HG02763 (cell line): ENCODE data around the gene NMUR1.
A peak's percentile ranks its signal among the peaks of the same experiment; 100 is the strongest.

ENCODE experiments used
- ATAC-seq: cut with Tn5 transposase; IDR thresholded peaks from one replicate; pipeline ENCODE4 v1.9.1; 2021; ENCODE audit warnings: mild to moderate bottlenecking, moderate library complexity; ENCODE audit not compliant: unreplicated experiment

Gene NMUR1

DNA sequence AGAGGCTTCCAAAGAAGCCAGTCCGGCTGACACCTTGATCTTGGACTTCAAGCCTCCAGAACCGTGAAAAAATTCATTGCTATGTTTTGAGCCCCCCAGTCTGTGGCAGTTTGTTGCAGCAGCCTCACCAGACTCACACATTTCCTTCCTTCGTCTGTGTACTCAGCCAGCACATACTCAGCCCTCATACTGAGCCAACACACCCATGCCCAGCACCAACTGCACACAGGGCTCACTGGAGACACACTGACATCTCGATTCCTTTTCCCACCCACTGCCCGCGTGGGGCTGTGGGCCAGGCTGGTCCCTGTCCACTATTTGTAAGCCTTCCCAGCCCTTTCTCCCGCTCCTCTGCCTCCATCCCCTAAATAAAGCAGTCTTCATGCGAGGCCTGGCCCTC, 24.1 kb upstream of the NMUR1 start:
- ATAC-seq, result no peak

DNA sequence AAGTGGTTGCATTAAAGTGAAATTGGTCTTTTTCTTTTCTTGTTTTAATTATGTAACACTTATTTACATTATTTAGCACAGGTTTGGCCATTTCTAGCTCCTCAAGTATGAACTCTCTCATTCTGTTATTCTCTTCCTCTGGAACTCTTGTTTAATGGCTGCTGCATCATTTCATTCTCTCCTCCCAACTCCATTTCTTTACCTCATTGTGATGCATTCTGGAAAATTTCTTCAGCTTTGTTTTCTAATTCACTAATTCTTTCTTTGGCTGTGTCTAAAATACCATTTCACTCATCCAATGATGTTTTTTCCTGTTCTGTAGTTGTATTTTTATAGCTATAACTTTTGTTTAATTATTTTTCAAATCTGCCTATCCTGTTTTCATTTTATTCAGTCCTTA, 22.5 kb upstream of the NMUR1 start:
- no peak for ATAC-seq

- ATAC-seq, result no peak
Measured at GRCh38 chr2:231549446-231550239, 19.4 kb upstream of the NMUR1 start.

DNA sequence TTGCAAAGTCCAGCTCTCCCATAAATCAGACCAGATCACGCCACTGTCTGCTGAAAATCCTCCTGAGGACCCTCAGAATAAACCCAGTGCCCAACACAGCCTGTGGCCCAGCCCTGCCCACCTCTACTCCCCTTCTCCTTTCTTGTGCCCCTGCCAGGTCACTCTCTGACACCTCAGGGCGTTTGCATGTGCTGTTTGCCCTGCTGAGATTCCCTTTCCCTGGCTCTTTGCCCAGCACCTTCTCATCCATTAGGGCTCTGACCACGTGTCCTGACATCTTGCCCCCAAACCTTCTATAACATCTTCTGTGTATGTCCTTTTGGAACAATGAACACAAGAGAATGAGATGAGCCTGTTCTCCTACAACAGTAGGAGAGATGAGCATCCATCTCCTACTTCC, 18.5 kb upstream of the NMUR1 start:
- no peak for ATAC-seq

- ATAC-seq, result no peak
Measured at GRCh38 chr2:231547315-231548110, 17.3 kb upstream of the NMUR1 start.

DNA sequence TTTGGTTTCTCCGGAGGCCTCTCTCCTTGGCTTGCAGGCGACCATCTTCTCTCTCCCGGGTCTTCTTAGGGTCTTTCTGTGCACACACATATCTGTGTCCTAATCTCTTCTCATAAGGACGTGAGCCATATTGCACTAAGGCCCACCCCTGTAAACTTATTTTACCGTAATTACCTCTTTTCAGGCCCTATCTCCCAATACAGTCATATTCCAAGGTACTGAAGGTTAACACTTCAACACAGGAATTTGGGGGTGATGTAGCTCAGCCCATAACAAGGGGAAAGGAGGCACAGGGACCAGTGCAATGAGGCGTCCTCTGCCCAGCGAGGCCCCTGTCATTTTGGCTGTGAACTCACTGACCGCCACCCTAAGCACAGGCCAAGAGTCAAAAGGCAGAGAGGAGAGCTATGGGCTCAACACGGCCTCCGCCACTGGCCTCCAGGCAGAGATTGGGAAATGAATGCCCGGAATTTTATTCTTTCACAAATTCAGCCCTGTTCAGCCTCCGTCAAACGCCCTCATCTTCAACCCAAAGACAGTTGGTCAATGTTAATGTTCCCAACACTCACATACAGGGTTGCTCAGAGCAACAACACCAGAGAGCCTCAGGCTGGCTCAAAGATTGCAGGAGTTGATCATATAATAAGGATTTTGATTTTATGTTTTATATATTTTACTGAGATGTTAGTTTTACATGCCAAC, 15.9 kb upstream of the NMUR1 start:
- no peak for ATAC-seq

DNA sequence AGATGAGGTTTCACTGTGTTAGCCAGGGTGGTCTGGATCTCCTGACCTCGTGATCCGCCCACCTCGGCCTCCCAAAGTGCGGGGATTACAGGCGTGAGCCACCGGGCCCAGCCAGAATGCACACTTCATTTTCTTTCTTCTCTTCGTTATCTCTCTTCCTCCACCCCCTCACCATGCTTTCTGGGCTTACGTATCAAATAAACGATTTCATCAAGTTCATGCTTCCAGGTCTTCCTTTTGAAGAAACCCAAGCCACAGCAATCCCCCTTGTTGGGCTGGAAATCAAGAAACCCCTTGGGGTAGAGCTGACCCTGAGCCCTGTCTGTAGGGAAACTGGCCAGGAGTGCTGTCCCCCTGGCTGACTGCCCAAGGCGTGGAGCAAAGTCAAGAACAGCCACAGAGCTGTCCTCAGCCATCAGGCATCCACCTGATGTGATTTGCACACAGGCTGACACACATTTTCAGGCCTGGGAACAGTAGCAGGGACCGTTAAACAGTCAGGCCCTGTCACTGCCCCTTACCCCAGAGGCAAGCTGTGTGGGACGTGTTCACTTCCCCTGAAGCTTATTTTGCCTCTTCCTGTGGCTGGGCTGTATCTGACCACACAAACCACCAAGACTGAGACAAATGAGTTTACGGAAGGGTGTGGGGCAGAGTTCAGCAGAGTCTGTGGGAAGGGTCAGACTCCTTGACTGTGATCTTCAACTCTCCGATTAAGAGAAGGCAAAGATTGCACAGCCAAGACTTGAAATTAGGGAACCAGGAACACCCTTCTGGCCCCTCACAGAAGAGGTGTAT, 15.1 kb upstream of the NMUR1 start:
- ATAC-seq, result peak; percentile 98

GRCh38 chr2:231542136-231542535, 11.9 kb upstream of the NMUR1 start:
- no peak for ATAC-seq

- no peak for ATAC-seq
Measured at GRCh38 chr2:231541645-231542044, 11.4 kb upstream of the NMUR1 start.

- no peak for ATAC-seq
Measured at GRCh38 chr2:231539991-231540390, 9.7 kb upstream of the NMUR1 start.

GRCh38 chr2:231535961-231536360, 5.7 kb upstream of the NMUR1 start:
- ATAC-seq, result no peak

- no peak for ATAC-seq
Measured at GRCh38 chr2:231533777-231534125, 3.5 kb upstream of the NMUR1 start.

DNA sequence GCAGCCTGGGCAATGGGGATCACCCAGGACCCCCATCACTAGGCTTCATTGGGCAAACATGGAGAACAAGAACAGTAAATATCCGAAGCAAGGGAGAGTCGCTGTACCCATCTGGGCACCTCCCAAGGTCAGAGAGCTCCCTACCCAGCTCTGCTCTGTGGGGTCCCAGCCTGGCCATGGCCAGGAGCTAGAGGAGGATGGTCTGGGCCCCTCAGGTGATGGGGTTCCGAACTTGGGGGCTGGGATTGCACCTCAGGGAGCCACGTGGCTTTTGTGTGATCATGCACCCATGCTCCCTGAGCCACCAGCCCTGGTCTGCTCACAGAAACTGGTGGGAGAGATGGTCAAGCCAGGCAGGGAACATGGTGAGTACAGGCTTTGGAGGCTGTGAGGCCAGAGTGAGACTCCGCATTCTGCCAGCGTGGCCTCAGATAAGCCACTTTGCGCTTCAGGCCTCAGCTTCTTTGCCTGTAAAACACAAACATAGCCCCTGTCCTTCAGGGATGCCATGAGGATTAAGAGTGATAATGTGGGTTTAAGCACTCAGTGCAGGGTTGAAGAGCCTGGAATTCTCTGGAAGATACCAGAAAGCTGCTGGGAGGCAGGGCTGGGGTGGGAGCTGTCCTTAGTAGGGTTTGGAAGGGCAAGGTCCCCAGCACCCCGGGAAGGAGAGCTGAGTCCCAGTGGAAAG, 3.0 kb upstream of the NMUR1 start:
- ATAC-seq, result no peak

DNA sequence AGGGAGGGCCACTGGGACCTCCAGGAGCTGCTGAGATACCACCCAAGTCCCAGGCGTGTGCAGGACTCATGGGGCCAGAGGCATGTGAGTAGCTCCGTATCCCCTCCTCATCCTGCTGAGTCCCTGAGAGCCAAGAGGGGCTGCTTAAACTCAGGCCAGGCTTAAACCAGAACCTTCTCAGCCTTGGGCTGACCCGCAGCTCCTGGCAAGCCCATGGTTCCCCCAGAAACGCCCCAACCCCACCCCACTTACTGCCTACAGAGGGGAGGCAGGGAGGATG, 2.5 kb upstream of the NMUR1 start:
- ATAC-seq, result no peak

DNA sequence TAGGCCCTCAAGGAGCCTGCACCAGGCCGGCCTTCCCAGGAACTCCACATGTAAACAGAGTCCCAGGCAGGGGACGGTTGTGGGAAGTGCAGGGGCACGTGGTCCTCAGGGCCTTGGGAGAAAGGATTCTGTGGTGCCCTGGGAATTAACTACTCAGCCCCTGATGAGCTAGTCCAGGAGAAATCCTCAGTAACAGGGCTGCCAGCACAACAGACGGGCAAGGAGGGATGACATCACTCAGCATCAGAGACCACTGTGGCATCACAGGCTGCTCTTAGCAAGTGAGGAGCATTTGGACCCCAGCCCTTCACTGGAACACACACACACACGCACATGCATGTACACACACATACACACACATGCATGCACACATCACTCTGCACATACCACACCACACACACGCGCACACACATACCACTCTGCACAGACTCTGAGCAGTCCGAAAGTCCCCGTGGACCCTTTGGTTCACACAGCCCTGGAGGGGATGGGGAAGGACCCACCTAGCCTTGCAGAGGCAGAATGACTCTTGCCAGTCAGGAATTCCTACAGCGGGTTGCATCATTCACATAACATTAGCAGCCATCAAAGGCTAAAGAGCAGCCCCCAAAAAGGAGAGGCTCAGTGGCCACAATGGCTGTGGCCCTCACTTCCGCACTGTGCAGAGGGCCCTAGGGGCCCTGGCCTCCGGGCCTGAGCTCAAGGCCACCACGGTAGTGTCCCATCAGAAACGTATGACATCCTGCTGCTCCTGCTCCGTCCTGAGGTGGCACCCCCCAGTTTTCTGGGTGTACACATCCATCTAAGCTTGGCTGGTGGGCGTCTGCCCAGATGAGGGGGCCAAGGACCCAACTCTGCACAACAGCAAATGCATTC, 1.9 kb upstream of the NMUR1 start:
- no peak for ATAC-seq

DNA sequence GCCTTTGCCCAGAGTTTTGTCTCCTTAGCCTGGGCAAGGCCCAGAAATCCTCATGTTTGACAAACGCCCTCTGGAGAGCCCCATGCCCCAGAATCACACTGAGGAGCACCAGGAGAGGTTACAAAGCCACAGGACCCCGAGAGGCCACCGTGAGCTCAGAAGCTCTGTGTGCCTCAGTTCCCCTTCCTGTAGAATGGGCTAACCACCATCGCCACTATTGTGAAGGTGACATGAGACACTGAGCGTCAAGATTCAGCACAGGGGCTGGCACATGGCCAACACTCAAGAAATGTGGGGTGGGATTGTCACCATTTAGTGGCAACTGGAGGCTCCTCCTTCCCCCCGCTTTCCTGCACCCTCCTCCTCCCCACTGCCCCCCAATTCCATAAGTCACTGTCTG, 1.2 kb upstream of the NMUR1 start:
- ATAC-seq, result no peak

GRCh38 chr2:231528636-231529030, 1.6 kb downstream of the NMUR1 start:
- no peak for ATAC-seq

DNA sequence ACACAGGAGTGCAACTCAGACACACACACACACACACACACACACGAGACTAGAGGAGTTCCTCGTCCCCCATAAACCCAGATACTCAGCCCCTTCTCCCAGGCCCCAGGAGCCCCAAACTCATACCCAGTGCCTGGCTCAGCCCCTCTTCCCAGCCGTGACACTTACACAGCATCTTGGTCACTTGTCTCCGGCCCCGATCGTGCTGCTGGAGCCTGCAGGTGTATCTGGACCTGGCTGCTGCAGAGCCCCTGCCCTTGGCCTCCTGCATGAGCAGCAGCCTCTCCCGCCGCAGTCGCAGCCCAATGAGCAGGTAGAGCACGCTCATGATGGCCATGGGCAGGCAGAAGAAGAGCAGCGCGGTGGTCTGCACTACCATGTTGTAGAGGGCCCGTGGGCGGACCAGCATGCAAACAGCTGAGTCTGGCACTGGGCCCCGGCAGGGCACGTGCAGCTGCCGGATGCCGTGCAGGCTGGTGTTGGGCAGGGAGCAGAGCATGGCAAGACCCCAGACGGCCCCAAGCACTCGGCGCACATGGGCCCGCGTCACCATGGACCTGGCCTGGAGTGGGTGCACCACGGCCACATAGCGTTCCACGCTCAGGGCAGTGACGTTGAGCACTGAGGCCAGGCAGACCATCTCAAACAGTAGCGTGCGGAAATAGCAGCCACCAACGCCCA, 2.1 kb downstream of the NMUR1 start:
- no peak for ATAC-seq

DNA sequence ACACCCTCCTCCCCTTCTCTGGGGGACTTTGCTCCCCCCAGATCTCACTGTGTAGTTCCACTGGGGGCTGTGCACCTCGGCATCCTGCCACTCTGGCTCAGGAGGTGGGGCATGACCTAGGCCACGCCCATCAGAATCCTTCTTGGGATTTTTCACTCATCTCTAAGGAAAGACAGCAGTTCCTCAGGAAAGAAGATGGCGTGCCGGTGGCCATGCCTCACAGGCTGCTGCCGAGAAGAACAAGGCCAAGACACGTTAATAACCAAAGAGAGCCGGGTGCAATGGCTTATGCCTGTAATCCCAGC, 3.2 kb downstream of the NMUR1 start:
- ATAC-seq, result no peak
